HG02938 (cell line): ENCODE data around the gene EVI5.
"Not testable (repeated sequence)": the region's sequence is repeated elsewhere in the genome, so short reads cannot be mapped to it uniquely, and the experiment has no call there.

Source experiments
- ATAC-seq: cut with Tn5 transposase; IDR thresholded peaks from one replicate; pipeline ENCODE4 v1.9.1; 2021; ENCODE audit warnings: mild to moderate bottlenecking, moderate library complexity; ENCODE audit not compliant: unreplicated experiment

EVI5 gene

GRCh38 chr1:92792340-92792782 is 7.5 kb upstream of the EVI5 start:
- ATAC-seq = no peak

DNA sequence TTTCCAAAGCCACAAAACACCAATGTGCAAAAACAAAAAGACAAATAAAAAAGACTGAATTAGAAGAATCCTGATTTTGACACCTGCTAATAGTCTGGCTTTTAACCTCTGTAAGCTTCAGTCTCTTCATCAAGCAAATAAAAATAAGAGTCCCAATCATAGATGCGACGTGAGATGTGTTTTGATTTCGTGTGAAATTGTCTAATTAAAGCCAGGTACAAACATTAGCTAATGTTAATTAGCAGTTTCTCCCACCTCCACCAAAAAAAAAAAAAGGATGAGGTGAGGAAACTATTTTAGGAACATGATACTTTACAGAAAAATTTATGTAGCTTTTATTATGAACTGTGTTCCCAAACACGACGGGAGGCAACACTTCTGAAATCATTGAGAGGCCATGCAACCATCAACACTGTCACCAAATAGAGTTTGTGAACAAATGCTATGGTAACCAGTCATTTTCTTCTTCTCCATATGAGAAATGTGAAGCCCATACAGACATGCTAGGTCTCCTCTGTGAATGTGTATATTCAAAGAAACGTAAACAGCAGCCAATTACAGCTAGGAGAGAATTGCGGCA is 6.7 kb upstream of the EVI5 start:
- no peak for ATAC-seq

GRCh38 chr1:92790867-92791266 is 6.0 kb upstream of the EVI5 start:
- ATAC-seq = no peak

- no peak for ATAC-seq
Measured at GRCh38 chr1:92790081-92790480, 5.2 kb upstream of the EVI5 start.

- no peak for ATAC-seq
Measured at GRCh38 chr1:92786111-92786901, 1.4 kb upstream of the EVI5 start.

DNA sequence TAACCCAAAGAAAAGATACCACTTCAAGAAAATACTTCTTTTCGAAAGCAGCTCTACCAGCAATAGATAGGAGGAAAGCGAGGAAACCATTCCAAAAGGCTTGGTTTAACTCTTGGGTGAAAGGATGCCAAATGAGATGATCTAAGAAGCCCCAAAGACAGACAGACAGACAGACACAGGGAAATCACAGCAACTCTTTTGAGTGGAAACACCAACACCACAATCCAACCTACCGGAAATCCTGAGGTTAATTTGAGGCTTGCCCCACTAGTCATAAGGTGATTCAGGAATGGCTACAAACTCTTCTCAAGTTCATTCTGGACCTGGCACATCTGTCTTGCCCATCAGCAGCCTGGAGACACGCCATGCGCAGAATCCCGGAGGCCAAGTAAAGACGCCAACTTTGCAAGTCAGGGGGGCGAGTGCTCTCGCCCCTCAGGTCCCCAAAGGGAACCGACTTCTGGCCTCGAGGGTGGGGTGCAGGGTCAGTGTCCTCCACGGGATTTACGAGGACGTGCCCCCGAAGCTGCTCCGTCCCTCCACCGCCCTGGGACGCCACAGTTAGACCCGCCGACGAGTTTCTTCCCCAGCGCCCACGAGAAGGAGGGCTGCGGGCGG is 778 bp downstream of the EVI5 start:
- ATAC-seq = no peak

DNA sequence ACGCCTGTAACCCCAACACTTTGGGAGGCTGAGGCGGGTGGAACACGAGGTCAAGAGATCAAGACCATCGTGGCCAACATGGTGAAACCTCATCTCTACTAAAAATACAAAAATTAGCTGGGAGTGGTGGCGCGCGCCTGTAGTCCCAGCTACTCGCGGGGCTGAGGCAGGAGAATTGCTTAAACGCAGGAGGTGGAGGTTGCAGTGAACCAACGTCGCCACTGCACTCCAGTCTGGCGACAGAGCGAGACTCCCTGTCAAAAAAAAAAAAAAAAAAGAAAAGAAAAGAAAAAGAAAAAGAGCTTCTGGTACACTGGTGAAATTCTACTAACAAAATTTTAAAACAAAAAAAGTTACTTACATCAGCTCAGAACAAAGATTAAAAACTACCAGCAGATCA is 1.4 kb downstream of the EVI5 start:
- ATAC-seq = not testable (repeated sequence)

DNA sequence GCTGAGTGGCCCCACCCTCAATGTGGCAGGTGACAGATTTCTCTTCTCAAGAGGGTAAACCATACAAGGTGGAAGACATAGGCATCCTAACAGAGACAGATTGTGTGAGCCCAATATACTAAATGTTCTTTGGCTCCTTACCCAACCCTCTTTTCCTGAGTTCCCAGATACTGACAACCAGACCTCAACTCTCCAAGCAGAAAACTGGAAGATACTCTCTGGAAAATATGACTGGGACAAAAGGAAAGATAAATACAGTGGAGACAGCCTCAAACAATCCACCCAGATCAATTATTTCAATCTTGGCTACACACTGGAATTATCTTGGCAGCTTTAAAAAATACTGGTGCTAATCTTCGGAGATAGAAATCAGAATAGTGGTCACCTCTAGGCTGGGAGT is 6.5 kb downstream of the EVI5 start:
- no peak for ATAC-seq

GRCh38 chr1:92774407-92774806 is 10.5 kb downstream of the EVI5 start:
- ATAC-seq = no peak

DNA sequence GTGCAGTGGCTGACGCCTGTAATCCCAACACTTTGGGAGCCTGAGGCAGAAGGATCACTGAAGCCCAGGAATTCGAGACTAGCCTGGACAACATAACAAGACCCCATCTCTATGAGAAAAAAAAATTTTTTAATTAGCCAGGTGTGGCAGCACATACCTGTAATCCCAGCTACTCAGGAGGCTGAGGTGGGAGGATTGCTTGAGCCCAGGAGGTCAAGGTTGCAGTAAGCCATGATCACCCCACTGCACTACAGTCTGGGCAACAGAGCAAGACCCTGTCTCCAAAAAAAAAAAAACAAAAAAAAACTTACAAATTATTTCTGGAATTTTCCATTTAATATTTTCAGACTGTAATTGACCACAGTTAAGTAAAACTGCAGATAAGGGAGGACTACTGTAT is 11.2 kb downstream of the EVI5 start:
- ATAC-seq = not testable (repeated sequence)

DNA sequence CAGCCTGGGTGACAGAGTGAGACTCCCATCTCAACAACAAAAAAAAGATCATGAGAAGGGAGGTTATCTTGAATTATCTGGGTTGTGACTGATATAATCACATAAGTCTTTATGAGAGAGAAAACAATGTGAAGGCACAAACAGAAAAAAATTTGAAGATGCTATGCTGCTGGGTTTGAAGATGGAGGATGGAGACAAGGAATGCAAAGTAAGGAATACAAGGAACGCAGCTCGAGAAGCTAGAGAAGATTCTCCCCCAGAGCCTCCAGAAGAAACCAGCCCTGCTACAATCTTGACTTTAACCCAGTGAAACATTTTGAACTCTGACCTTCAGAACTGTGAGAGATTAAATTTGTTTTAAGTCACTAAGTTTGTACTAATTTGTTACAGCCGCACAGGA is 15.1 kb downstream of the EVI5 start:
- ATAC-seq = no peak

DNA sequence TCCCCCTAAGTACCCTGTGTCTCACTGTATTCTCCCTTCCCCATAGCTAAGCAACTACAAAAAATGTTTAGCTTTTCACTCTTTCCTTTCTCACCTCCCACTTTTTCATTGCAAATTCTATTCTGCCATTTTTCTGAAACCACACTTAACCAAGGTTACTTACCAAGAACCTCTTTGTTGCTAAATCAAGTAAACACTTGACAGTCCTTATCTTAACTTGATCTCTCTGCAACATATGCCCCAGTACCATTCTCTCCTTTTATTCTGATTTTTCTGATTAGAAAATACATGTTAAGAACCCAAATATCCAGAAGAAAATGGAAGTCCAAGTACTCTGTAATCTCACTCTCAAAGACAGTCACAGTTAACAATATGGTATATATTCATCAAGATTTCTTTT is 16.0 kb downstream of the EVI5 start:
- ATAC-seq = no peak

- ATAC-seq = no peak
Measured at GRCh38 chr1:92768296-92768695, 16.6 kb downstream of the EVI5 start.

GRCh38 chr1:92764116-92764515 is 20.8 kb downstream of the EVI5 start:
- no peak for ATAC-seq

DNA sequence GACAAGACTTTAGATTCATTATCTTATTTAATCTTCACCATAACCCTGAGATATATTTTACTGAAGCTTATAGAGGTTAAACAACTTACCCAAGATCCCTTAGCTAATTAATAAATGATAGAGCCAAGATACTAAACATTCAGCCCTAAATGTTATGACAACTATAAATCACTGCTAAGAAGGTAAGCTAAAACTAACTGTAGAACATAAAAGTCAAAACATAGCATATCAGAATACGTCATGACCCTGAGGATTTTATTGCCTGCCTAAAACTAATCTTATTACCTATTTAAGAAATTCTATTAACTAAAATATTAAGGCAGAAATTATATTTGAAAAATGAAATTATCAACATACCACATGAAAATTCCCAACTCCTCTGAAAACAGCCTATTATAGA is 22.6 kb downstream of the EVI5 start:
- no peak for ATAC-seq

GRCh38 chr1:92759361-92759760 is 25.5 kb downstream of the EVI5 start:
- ATAC-seq = no peak

- ATAC-seq = no peak
Measured at GRCh38 chr1:92756537-92756936, 28.4 kb downstream of the EVI5 start.

- no peak for ATAC-seq
Measured at GRCh38 chr1:92755541-92756461, 29.1 kb downstream of the EVI5 start.

DNA sequence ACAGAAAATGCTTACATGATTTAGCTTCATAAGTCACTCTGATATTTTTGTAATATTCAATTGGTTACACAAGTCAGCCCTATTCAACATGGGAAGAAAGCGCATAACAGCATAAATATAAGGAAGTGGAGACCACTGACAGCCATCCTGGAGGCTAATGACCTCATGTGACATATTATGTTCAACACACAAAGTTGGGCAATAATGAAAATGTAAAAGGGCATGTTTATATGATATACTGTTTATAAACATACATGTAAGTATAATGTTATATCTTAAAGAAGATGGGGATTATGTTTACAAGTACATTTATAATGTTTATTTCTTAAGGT is 30.2 kb downstream of the EVI5 start:
- no peak for ATAC-seq

DNA sequence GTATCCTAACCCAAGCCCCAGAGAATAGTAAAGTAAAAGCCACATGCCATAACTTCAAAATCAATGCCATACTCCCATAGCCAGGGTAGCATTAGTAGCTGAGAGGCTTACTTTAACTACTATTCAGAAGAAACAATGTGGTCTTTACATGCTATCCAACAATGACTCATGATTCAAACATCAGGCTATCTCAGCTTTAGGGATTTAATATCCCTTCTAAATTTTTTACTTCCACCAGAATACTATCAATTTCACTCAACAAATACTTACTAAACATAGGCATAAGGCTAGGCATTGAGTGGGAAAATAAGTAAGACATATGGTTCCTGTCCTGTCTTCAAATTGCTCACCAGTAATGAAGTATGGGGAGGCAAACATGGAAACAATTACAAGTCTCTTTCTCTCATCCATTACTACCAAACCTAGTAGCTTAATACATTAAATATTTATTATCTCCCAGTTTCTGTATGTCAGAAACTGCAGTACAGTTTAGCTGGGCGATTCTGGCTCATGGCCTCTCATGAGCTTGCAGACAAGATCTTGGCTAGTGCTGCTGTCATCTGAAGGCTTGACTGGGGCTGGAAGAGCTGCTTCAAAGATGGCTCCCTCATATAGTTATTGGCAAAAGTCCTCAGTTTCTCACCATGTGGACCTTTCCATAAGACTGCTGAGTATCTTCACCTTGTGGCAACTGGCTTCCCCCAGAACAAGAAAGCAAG is 30.7 kb downstream of the EVI5 start:
- ATAC-seq = no peak

DNA sequence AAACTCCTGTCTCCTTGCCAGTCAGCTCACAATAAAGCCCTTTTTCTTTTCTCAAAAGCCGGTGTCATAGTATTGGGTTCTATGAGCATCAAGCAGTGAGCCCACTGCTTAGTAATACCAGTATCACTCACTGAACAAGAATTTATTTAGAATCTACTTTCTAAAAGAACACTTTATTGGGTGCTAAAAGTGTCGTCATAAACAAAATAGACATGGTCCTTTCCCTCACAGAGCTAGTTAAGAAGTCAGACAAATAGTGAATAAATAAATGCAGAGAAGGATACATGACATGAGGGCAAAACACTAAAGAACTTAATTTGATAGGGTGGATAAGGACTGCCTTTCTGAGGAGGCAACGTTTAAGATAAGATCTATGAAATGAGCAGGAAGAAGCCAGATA is 32.2 kb downstream of the EVI5 start:
- ATAC-seq = no peak
